Amniotic epithelial cell (primary cell): ENCODE data around the gene TSPO2.
A peak's percentile ranks its signal among the peaks of the same experiment; 100 is the strongest.

Experiments used
- DNase-seq: peaks from one replicate; pipeline ENCODE4 v3.0.0-alpha.2; 2010; ENCODE audit warnings: low read depth

TSPO2 gene

DNA sequence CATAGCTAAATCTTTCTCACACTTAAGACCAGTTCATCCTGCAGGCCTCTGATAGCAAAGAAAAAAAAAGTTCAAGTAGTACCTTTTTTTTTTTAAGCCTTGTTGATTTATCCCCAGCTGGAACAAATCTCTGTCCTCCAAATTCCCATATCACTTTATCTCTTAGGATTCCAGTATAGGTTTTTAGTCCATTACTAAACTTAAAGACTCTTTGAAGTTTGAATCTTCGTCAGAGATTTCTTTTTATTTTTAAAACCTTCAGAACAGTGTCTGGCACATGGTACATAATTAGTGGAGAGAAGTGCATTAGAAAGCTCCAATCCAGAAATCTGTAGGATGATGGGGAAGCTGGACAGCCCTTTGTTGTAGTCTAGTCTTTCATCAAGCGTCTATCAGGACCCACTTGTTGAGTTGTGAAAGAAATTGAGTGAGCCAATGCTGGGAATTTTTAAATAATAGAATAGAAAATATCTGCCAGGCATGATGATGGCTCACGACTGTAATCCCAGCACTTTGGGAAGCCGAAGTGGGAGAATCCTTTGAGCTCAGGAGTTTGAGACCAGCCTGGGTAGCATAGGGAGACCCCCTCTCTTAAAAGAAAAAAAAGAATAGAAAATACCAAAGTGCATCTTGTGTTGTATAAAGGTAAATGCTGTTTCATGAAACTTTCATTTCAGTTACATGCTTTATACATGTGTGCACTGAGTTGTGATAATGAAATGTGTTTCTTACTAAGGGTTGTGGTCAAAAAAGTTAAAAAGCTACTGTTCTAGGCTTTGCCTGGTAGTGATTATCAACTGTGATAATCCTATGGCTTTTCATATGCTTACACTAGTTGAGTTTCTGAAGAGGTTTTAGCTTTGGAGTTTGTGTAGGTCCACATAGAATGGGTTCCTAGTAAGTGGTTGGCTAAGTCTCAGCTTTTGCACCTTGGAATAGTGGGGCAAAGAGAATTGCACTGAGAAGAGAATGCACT is 33.7 kb downstream of the TSPO2 start:
- DNase-seq = peak; percentile 17

DNA sequence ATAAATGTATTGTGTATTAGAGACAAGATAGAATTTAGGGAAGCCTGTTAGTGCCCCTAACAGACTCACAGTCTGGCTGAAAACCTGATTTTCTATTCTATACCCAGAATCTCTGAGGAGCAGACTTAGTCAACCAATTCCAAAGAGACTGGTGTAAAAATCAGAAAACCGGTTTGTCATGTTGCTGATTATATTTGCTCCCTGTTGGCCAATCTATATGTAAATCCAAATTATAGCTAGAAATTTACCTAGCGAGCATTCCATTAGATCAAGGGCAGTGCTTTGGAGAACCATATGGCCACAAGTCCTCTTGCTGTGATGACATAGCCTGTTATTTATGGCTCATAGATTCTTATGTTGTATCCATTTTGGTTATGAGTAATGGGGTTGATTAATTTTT is 35.3 kb downstream of the TSPO2 start:
- DNase-seq = no peak

DNA sequence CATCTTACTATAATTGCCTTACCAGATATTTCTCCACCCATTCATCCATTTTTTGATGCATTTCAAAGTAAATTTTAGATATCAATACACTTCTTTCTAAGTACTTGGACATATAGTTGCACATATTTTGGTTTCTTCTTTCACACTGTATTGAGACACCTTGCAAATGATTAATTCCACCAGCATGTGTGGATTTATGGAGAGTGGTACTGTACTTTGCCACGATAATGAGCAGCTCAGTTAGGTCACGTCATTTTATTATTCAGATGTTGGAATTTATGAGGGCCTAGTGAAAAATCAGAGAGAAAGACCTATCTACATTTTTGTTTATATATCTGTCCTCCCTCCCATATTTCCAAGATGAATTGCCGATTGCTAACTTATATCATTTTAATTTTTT is 35.8 kb downstream of the TSPO2 start:
- DNase-seq = no peak

DNA sequence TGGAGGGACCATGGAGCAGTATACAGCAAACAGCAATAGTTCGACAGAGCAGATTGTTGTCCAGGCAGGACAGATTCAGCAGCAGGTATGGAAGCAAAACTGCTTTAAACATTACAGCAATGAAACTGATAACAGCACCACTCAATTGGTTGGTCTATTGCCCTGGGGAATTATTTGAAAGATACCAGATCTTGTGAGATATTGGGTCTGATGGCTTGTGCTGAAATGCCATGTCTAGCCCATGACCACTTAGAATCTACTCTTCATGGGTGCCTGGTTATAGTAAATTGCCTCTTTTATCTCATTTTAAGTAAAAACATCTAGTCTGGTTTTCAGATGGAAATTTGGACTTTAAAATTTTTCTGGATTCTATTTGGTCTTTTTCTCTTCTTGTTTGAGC is 36.8 kb downstream of the TSPO2 start:
- DNase-seq = no peak

DNA sequence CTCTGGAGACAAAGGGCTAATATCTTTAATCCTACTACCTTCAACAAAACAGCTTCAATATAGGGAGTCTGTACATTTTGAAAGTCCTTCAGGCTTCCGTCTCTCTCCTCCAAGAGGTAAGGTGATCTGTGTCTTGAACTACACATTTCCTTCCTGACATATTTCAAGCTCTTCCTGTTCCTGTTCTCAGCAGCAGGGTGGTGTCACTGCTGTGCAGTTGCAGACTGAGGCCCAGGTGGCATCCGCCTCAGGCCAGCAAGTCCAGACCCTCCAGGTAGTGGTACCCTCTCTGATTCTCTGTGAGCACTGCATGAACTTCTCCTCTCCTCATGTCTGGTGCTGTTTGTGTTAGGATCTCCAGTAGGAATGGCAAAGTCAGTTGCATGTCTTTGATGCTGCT is 38.4 kb downstream of the TSPO2 start:
- DNase-seq = no peak

DNA sequence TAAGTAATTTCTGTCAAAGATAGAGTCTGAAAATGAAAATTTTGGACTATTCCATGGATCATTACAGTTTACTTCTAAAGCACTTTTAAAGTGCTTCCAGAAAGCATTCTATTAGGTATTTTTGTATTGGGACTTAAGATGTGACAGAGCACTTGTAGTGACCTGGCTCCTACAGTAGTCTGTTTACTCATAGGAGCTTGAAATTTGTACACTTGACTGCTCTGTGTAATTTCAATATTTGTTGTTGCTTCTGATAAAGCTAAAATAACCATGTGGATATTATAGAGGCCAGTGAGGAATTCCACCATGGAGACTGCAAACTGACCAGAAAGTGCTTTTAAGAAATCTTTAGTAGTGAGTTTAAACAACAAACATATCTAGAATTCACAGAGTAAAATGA is 40.8 kb downstream of the TSPO2 start:
- no peak for DNase-seq

DNA sequence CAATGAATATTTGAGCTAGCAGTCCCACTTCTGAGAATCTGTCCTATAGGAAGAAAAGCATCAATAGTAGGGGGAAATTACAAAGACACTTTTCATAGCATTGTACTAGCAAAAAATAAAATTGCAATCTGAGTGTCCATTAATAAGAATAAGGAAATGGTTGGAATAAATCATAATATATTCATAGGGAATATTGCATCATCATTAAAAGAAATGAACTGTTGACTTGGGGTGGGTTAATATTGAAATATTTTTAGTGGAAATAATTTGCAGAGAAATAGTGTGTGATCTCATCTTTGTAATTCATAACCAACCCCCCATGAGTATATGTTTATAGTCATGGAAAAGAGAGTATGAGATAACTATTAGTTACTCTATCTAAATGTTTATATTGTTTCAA is 42.9 kb downstream of the TSPO2 start:
- DNase-seq = no peak

DNA sequence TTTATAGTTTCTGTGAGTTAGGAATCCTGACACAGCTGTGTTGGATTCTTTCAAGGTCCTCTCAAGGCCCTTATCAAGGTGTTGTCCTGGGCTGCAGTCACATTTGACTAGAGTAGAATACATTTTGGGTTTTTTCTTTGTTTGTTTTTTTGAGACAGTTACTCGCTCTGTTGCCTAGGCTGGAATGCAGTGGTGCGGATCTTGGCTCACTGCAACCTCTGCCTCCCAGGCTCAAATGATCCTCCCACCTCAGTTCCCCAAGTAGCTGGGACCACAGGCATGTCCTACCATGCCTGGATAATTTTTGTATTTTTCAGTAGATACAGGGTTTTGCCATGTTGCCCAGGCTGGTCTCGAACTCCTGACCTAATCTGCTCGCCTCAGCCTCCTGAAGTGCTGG is 46.2 kb downstream of the TSPO2 start:
- DNase-seq = peak; percentile 12

DNA sequence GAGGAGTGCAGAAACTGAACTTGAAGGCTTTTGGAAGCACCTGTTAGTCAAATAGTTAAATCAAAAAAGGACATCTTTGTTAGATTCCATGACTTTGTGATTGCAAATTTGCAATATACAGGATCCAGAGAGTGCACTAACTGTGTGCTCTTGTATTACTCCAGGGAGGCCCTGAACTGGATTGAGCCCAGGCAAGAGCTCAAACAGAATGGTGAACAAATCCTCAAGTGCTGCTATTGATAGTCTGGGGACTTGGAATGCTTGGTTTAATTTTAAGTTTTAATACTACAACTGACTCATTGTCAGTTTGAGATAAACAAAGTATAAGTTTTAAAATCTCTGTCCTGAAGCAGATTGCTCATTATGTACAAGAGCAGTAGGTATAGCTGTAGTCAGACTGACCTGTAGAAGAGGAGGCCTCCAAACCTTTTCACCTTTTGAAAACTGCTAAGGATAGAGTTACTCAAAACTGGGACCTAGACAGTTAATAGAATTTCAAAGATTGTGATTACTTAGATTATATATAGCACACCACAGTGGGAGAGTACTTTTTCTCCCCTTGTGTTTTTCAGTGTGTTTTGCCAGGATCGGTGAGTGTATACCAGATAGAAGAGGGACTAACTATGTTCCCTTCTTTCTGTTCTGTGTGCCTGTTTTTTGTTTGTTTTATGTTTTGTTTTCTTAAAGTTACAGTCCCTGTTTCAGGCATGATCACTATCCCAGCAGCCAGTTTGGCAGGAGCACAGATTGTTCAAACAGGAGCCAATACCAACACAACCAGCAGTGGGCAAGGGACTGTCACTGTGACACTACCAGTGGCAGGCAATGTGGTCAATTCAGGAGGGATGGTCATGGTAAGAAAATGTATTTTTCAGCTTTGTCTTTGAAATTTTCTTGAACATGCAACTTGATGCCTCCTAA is 48.8 kb downstream of the TSPO2 start:
- no peak for DNase-seq

DNA sequence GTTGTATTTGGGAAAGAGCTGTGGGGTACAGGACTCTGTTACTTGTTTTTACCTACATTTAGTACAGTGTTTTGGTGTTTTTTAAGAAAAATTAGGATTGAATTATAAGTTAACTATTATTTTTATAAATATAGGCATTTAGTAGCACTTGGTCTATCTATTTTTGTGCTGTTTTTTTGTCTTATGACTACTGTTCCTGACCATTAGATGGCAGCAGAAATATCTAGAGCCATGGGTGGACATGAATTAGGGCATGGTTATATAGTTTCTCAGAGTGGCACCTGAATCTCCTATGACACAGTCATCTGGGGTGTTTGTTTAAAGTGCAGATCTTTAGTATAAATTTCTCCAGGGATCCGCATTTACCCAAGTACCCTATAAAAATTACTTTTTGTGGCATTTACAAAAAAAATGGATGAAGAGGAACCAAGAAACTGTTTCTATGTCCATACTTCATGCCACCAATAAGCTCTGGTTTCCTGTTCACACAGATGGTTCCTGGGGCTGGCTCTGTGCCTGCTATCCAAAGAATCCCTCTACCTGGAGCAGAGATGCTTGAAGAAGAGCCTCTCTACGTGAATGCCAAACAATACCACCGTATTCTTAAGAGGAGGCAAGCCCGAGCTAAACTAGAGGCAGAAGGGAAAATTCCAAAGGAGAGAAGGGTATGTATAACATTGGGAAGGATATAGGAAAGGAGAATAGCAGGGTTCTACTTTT is 50.3 kb downstream of the TSPO2 start:
- peak; percentile 30 for DNase-seq

DNA sequence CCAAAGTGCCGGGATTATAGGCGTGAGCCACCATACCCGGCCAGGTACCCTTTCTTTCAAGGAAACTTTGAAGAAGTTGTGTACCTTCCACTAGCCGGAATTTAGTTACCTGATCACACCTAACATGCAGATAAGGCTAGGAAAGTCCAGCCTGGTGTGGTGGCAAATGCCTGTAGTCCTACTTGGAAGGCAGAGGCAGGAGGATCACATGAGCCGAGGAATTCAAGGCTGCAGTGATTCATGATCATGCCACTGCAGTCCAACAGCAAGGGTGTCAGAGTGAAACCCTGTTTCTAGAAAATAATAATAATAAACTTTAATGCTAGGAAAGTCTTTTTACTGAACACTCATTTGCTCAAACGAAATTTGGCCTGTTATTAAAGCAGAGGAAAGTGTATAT is 51.5 kb downstream of the TSPO2 start:
- peak; percentile 38 for DNase-seq
